ENCODE measurements around the gene CPXCR1.
"Not testable (repeated sequence)": the region's sequence is repeated elsewhere in the genome, so short reads cannot be mapped to it uniquely, and the experiment has no call there.

CPXCR1 gene

GRCh38 chrX:88746925-88747324 is at the start of gene CPXCR1:
TSS of gene CPXCR1 (plus strand) at chrX:88747225. CDS start at chrX:88753415, 6,190 bp downstream.
- DNase-seq = no peak

- DNase-seq = no peak
These were observed 11.2 kb upstream of the CPXCR1 start for GRCh38 chrX:88735835-88736234.

GRCh38 chrX:88746215-88746614 is 810 bp upstream of the CPXCR1 start:
- not testable (repeated sequence) for DNase-seq

GRCh38 chrX:88752339-88752738 is 5.3 kb downstream of the CPXCR1 start:
- DNase-seq = not testable (repeated sequence)

- no peak for DNase-seq
These were observed 42.8 kb downstream of the CPXCR1 start for GRCh38 chrX:88789825-88790224.
